ENCODE results near the gene TRABD2A. TPM values are rescaled to one million over a fixed set of nuclear protein-coding genes. Genes with fewer than 3 reads are reported as not detected.

The TRABD2A gene
- total RNA-seq, 2 donors from 2014 or later = 0.91 to 1.3 TPM

- ATAC-seq (peak; percentile 89 to 93), DNase-seq (peak; percentile 91)
- intact Hi-C loops (cut with DNase I) = loop anchor here in 1 of 2 donors (2.0 kb wide), 1 partner anchor 23 kb away; no protein-coding TSS in a partner anchor
These were observed 24.6 kb upstream of the TRABD2A start, which contains the start of gene TMSB10 for GRCh38 chr2:84905181-84906107. Gene TMSB10 (plus strand): TSS chr2:84905656.

- intact Hi-C loops (cut with DNase I) = loop anchor here in 1 of 2 donors (2.0 kb wide), 1 partner anchor 22 kb away; no protein-coding TSS in a partner anchor
- DNase-seq (peak; percentile 87), ATAC-seq (peak; percentile 60 to 63)
These were observed 23.9 kb upstream of the TRABD2A start for GRCh38 chr2:84904717-84905174.

DNA sequence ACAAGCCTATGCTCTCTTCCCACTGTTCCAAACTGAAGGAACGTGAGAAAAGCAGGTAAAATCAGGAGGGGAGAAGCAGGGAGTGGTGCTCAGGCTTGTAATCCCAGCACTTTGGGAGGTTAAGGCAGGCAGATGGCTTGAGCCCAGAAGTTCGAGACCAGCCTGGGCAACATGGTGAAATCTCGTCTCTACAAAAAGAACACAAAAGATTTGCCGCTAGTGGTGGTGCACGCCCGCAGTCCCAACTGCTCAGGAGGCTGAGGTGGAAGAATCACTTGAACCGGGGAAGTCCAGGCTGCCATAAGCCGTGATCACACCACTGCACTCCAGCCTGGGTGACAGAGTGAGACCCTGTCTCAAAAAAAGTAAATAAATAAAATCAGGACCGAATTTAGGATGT is 23.3 kb upstream of the TRABD2A start:
- no peak for ATAC-seq
- intact Hi-C loops (cut with DNase I) = loop anchor here in 1 of 2 donors (2.0 kb wide), 1 partner anchor 21 kb away; no protein-coding TSS in a partner anchor
- DNase-seq = no peak

- intact Hi-C loops (cut with DNase I) = no loop called here
- no peak for ATAC-seq
These were observed 21.6 kb upstream of the TRABD2A start for GRCh38 chr2:84902526-84902925.

GRCh38 chr2:84901593-84902120 is 20.8 kb upstream of the TRABD2A start:
- ATAC-seq (no peak), DNase-seq (no peak)
- intact Hi-C loops (cut with DNase I) = no loop called here

More at GRCh38 chr2:84902526-84902925, 21.6 kb upstream of the TRABD2A start:
- DNase-seq = no peak

- DNase-seq = no peak
- intact Hi-C loops (cut with DNase I) = no loop called here
- no peak for ATAC-seq
These were observed 20.1 kb upstream of the TRABD2A start for GRCh38 chr2:84900971-84901370.

DNA sequence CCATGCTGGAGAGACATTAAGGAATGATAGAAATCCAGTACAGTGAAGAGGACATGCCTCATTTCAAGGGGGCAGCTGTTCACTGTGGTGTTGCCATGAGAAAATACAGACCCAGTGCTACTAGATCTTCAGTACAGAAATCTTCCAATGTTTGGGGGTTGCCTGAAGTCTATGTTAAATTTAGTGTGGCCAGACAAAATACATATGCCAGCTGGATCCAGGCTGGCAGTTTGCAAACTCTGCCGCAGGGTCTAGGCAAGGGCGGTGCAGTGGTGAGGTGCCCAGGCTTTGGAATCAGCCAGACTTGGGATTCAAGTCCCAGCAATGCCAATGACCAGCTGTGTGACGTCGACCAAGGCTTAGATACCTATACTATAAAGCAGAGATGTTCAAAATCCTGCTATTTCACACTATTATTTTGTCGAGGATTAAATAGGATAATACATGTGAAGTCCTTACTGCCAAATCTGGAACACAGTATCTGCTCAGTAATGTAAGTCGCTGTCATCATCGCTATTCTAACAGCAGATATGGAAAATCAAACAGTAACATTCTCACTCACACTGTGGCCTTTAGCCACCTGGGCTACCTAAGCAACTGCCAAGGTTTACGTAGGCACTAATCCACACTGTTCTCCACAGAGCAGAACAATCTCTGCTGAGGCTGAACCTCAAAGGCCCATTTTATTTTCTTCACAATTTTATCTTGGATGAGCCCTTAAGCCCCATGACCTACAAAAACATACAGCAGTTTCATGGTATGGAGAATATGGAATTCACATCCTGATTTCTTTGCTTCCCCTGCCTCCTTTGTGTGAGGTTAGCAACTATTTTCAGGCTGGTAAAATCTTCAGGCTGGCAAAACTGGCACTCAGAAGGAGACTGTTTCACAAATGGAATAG is 18.7 kb upstream of the TRABD2A start:
- intact Hi-C loops (cut with DNase I) = no loop called here
- no peak for DNase-seq
- ATAC-seq = no peak

GRCh38 chr2:84897773-84898172 is 16.9 kb upstream of the TRABD2A start:
- ATAC-seq (no peak), DNase-seq (no peak)
- intact Hi-C loops (cut with DNase I) = no loop called here

GRCh38 chr2:84896567-84896966 is 15.7 kb upstream of the TRABD2A start:
- ATAC-seq (no peak), DNase-seq (no peak)
- intact Hi-C loops (cut with DNase I) = no loop called here

DNA sequence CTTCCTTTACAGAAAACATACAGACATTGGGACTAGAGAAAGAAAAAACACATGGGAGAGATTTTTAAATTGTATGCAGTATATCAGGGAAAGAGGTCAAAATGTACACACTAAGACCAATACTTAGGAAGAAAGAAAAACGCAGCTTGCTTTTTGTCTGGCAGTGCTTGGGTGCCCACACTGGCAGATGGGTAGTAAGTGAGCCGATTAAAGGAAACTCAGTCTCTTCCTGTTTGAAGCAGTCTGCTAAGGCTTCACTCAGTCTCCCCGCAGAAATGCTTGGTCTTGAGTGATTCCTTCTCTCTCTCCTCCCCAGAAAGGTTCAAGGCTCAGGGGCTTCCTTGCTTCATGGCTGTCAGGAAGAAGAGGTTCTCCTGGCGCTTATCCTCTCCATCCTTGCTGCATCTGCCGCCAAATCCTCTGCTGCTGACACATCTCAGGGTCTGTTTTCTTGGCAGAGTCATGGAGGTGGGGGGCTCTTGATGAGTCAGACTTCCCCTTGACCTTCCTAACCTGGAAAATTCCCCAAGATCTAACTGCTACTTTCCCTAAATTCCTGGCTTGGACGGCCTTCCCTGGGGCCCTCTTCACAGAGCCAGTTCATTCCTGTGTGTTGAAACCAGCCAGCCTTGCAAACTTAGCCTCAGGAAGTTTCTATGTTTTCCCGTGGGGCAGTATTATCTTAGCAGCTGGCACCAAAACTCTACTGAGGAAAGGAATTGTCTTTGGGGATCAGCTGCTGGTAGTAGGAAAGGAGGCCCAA is 14.1 kb upstream of the TRABD2A start:
- intact Hi-C loops (cut with DNase I) = no loop called here
- no peak for DNase-seq
- peak in 1 of 2 donors; percentile 55 for ATAC-seq

DNA sequence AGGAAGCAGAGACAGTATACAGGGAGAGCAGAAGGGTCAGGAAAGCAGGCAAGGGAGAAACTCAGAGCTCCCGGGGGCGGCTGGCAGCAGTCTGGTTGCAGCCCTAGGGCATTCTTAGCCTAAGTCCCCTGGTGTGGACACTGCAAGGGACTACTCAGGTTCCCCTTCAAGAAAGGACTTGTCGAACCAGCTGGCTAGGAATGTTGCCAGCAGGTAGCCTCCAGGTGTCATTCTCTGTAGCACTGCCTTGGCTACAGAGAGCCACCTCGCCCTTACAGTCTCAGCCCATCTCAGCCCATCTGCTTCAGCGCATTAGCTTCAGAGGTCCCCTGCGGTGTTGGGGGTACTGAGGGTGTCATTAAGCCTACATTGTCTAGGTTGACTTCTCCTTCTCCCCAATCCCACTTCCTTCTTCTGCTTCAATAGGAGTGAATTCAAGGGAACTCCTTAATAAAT is 13.3 kb upstream of the TRABD2A start:
- DNase-seq (no peak), ATAC-seq (no peak)
- intact Hi-C loops (cut with DNase I) = no loop called here

DNA sequence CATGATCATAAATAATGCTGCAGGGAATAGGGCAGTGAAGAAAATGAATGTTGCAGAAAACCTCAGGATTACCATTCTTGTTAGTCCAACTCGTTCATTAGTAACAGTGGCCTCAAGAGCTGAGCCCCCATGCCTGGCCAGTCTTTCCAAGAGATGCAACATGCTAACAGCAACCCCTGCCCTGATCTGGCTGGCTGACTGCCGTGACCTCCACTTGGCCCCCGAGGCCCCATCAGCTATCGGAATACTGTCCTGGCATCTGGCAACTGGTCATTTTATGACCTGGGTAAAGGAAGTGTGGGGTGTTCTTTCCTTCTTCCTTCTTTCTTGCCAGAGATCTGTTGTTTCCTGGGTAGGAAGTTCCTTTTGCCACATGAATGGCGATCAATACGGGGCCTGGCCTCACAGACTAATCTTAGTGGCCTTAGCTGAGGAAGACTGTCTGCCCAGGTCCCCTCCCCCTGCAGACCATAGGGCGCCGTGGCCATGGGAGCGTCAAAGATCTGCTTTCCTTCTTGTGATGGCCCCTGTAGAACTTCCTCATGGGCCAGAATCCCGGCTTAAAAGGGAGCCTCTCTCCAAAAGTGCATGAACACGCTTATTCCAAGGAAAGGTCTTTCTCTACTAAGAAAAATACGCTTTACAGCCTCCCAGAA is 10.6 kb upstream of the TRABD2A start:
- intact Hi-C loops (cut with DNase I) = no loop called here
- ATAC-seq = no peak
- no peak for DNase-seq

DNA sequence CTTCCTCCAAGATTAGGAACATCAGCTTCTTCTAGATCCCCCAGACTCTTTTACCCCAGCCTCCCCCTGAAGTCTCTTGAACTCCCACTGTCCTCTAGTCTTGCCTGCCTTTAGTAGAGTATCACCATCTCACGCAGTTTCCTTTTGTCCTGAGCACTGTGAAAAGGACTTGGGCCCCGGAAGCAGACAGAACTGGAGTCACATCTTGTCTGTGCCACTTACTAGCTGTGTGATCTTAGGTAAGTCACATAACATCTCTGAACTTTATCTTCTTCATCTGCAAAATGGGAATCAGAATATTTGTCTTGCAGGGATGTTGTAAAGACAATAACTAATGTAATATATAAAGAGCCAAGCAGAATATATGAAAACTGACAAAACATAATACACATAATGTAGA is 8.4 kb upstream of the TRABD2A start:
- intact Hi-C loops (cut with DNase I) = no loop called here
- DNase-seq = no peak
- peak in 1 of 2 donors; percentile 11 for ATAC-seq

GRCh38 chr2:84888401-84889276 is 7.8 kb upstream of the TRABD2A start:
- no peak for DNase-seq
- intact Hi-C loops (cut with DNase I) = no loop called here
- ATAC-seq = peak; percentile 84 to 90

- intact Hi-C loops (cut with DNase I) = no loop called here
- no peak for DNase-seq
- ATAC-seq = no peak
These were observed 5.9 kb upstream of the TRABD2A start for GRCh38 chr2:84886791-84887190.

- no peak for DNase-seq
- ATAC-seq = no peak
- intact Hi-C loops (cut with DNase I) = no loop called here
These were observed 4.2 kb upstream of the TRABD2A start for GRCh38 chr2:84885111-84885510.

DNA sequence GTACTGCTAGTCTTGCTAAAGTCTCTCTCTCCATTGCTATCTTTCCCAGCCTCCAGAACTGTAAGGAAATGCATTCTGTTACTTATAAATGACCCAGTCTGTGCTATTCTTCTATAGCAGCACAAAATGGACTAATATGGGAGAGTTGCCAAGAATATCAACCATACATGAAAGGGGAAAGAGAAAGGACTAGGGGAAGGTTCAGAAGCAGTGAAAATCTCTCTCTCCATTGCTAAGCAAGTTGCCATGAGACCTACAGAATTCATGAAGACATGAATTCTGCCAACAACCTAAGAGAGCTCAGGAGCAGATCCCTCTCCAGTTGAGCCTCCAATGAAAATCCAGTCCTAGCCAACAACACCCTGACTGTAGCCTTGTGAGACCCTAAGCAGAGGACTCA is 3.6 kb upstream of the TRABD2A start:
- no peak for ATAC-seq
- no peak for DNase-seq
- intact Hi-C loops (cut with DNase I) = loop anchor here in 1 of 2 donors (5.0 kb wide), 1 partner anchor 387 kb away; no protein-coding TSS in a partner anchor

Data from left cardiac atrium (tissue), 4 donors.